HepG2 (cell line): Measurements from ENCODE around the gene USF2. TPM values are rescaled to one million over a fixed set of nuclear protein-coding genes. Genes with fewer than 3 reads are reported as not detected.
A peak's percentile ranks its signal among the peaks of the same experiment; 100 is the strongest.

Experiments used
- ATAC-seq: fragments of 200-7000 bp; cut with Tn5 transposase; 3 replicates; pipeline ENCODE4 v1.9.1; 2020; ENCODE audit warnings: mild to moderate bottlenecking, moderate library complexity
- BruUV-seq: library from RNA; stranded (reverse); fragments of 400-500 nt; replicated peaks from 2 replicates; lab custom pipeline; 2021; lab: Mats Ljungman, UMichigan
- CTCF ChIA-PET: fragments of 300-600 bp; formaldehyde crosslinking; extraction: SDS; loops from one replicate; lab custom pipeline; 2021; ENCODE audit warnings: low total read pairs, inconsistent platforms, low intra/inter-chr PET ratio; lab: Yijun Ruan, JAX
- POLR2A ChIA-PET: fragments of 350-600 bp; sonication (Branson Sonifier 250); formaldehyde crosslinking; loops from one replicate; lab custom pipeline; 2020; ENCODE audit warnings: antibody characterized with exemption, inconsistent platforms; lab: Yijun Ruan, JAX
- DNase-seq: peaks from one replicate; pipeline ENCODE4 v3.0.0-alpha.2; 2015; ENCODE audit warnings: low spot score
- FAIRE-seq: peaks from 3 replicates; lab custom pipeline; 2011; peaks lifted over from hg19 to GRCh38; lab: Jason Lieb, UNC
- H2AFZ ChIP-seq: one replicate; pipeline ENCODE4 v1.6.1; 2011; ENCODE audit warnings: low read length, inconsistent platforms
- H3K27ac ChIP-seq: fragments of 300-600 bp; 3 replicates; pipeline ENCODE4 v1.8.0; 2011; ENCODE audit warnings: mixed run types, mild to moderate bottlenecking, mixed read lengths, low read length, inconsistent platforms; ENCODE audit not compliant: insufficient read depth; ENCODE audit errors: extremely low read length
- H3K27me3 ChIP-seq, 2 experiments: fragments of 200-600 bp in 1 of 2; 2 replicates in 1 of 2; 3 replicates in 1 of 2; pipeline versions ENCODE4 v1.6.0 to v1.8.0; 2011; ENCODE audit warnings: low read length in 2 of 2, mild to moderate bottlenecking in 2 of 2, moderate library complexity in 2 of 2, inconsistent platforms in 1 of 2; ENCODE audit not compliant: insufficient read depth in 2 of 2, control insufficient read depth in 1 of 2
- H3K36me3 ChIP-seq, 2 experiments: fragments of 200-600 bp in 1 of 2; replicated peaks in 1 of 2; 2 replicates in 1 of 2; 3 replicates in 1 of 2; pipeline versions ENCODE4 v1.5.1 to v1.8.0; 2011; ENCODE audit warnings: low read length in 2 of 2, inconsistent platforms in 1 of 2; ENCODE audit not compliant: insufficient read depth in 2 of 2, control insufficient read depth in 1 of 2
- H3K4me1 ChIP-seq: 2 replicates; pipeline ENCODE4 v1.5.1; 2012; ENCODE audit warnings: low read length, inconsistent platforms; ENCODE audit not compliant: insufficient read depth
- H3K4me2 ChIP-seq: 2 replicates; pipeline ENCODE4 v1.6.0; 2011; ENCODE audit warnings: low read depth, low read length, inconsistent platforms
- H3K4me3 ChIP-seq, 3 experiments: fragments of 200-600 bp in 1 of 3; sonication (generic), shearing (Covaris generic) in 1 of 3; replicated peaks in 1 of 3; 2 replicates each; pipeline ENCODE4 v1.5.1; 2011 to 2016; ENCODE audit warnings: low read length in 3 of 3, inconsistent platforms in 2 of 3, low read depth in 2 of 3, mild to moderate bottlenecking in 2 of 3, control low read depth in 1 of 3, mixed read lengths in 1 of 3; ENCODE audit not compliant: insufficient read depth in 1 of 3
- H3K79me2 ChIP-seq: one replicate; pipeline ENCODE4 v1.6.1; 2011; ENCODE audit warnings: low read length, inconsistent platforms; ENCODE audit not compliant: insufficient read depth
- H3K9ac ChIP-seq: 2 replicates; pipeline ENCODE4 v1.6.0; 2011; ENCODE audit warnings: mild to moderate bottlenecking, low read depth, low read length, inconsistent platforms; ENCODE audit not compliant: insufficient read depth
- H3K9me3 ChIP-seq: 2 replicates; pipeline ENCODE4 v1.5.1; 2012; ENCODE audit warnings: mild to moderate bottlenecking, low read length
- H4K20me1 ChIP-seq: 2 replicates; pipeline ENCODE4 v1.6.0; 2011; ENCODE audit warnings: inconsistent platforms, mild to moderate bottlenecking, low read length, moderate library complexity; ENCODE audit not compliant: insufficient read depth
- ATF2 ChIP-seq: sonication (generic); formaldehyde crosslinking; IDR thresholded peaks from 2 replicates; pipeline ENCODE4 v1.4.0; 2020; ENCODE audit warnings: missing genetic modification reagents
- ESRRA ChIP-seq: sonication (generic); formaldehyde crosslinking; IDR thresholded peaks from 2 replicates; pipeline ENCODE4 v1.5.1; 2020; ENCODE audit warnings: mild to moderate bottlenecking, low read depth, missing genetic modification reagents
- MLLT10 ChIP-seq: sonication (generic); formaldehyde crosslinking; IDR thresholded peaks from 2 replicates; pipeline ENCODE4 v1.4.0; 2020; ENCODE audit warnings: missing genetic modification reagents
- RAD21 ChIP-seq: fragments of 450-650 bp; formaldehyde crosslinking; IDR thresholded peaks from 2 replicates; pipeline ENCODE4 v1.5.0; 2020; ENCODE audit warnings: mild to moderate bottlenecking
- RBM22 ChIP-seq: fragments of 200-400 bp; formaldehyde crosslinking; optimal IDR thresholded peaks from 2 replicates; pipeline ENCODE3; 2017; ENCODE audit warnings: mild to moderate bottlenecking, low read length, moderate library complexity
- whole genome bisulfite sequencing: methylation state at CpG from one replicate; pipeline ENCODE4 v1.1.6; 2017; ENCODE audit warnings: low lambda C conversion rate; 5-methylcytosine and 5-hydroxymethylcytosine counted together
- in situ Hi-C: cut with HindIII; loops from 2 replicates; pipeline ENCODE4 v1.10.0; 2017; ENCODE audit warnings: low pct_unique_long_range_greater_than_20kb; ENCODE audit not compliant: extremely low pct_ligation_motif_present
- intact Hi-C: fragments of 100-400 bp; cut with micrococcal nuclease; formaldehyde crosslinking; loops from one replicate; pipeline ENCODE4 v1.10.0; 2022; ENCODE audit not compliant: unreplicated experiment
- polyA plus RNA-seq, 8 experiments: library from polyadenylated mRNA; depleted of rRNA in 3 of 8; stranded (reverse) in 7 of 8; unstranded in 1 of 8; fragments of >200 nt; fragmentation: Illumina TruSeq in 4 of 8; extraction: Trizol in 4 of 8; gene quantifications; 2 replicates each; pipeline versions ENCODE4 v1.2.1 to v1.2.3, GENCODE V29; 2011 to 2016; ENCODE audit warnings: low read depth in 4 of 8, missing spikeins in 1 of 8, mixed read lengths in 1 of 8; ENCODE audit not compliant: insufficient read depth in 1 of 8
- total RNA-seq, 5 experiments: library from RNA; depleted of rRNA; stranded (reverse); fragments of >200 nt; fragmentation: Illumina TruSeq; extraction: Trizol; gene quantifications; 2 replicates each; pipeline ENCODE4 v1.2.3, GENCODE V29; 2016; ENCODE audit warnings: low read depth in 1 of 5
- TF ChIP-seq, protein P1 (sequence below), 2 experiments: sonication (generic) in 1 of 2; formaldehyde crosslinking in 1 of 2; IDR thresholded peaks; 2 replicates each; pipeline versions ENCODE4 v1.5.1 to v1.6.1; 2011 to 2020; ENCODE audit warnings: borderline replicate concordance in 1 of 2, low read depth in 1 of 2, low read length in 1 of 2, mild to moderate bottlenecking in 1 of 2, missing genetic modification reagents in 1 of 2, moderate library complexity in 1 of 2

The USF2 gene
- total and polyA plus RNA-seq, 2 of the 13 experiments (the other 11 are each of a cell fraction or from before 2014, with no cell fraction given), result 54.9 to 106 TPM

DNA sequence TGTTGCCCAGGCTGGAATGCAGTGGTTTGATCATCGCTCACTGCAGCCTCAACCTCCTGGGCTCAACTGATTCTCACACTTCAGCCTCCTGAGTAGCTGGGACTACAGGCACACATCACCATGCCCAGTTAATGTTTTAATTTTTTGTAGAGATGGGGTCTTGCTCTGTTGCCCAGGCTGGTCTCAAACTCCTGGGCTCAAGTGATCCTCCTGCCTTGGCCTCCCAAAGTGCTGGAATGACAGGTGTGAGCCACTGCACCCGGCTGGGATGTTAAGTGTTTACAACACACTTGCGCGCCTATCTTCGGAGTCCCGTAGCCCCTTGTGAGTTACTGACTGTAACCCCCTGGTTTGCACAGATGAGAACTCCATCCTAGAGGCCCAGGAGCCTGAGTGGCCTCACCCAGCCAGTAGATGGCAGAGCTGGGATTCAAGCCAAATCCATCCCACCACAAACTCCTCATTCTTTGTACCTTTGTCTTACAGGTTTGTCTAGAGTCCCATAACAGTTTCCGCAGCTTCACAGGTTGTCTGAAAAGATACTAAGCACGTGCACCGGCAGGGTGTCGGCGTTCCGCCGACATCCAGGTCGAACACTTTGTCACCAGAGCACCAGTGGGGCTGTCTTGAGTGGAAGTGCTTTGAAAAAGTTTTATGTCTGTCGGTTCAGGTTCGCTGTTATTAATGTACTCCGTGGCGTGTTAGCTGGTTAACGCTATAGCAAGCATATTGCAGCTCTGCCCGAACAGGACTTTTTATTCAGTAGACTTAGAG is 37.9 kb downstream of the USF2 start (continued):
- TF ChIP-seq, protein P1, sequence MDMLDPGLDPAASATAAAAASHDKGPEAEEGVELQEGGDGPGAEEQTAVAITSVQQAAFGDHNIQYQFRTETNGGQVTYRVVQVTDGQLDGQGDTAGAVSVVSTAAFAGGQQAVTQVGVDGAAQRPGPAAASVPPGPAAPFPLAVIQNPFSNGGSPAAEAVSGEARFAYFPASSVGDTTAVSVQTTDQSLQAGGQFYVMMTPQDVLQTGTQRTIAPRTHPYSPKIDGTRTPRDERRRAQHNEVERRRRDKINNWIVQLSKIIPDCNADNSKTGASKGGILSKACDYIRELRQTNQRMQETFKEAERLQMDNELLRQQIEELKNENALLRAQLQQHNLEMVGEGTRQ (IDR thresholded peaks at IDR 0.05; ENCODE audit: low read depth, low read length), result no peak
- TF ChIP-seq, protein P1 (CRISPR knock-in tag; IDR thresholded peaks at IDR 0.05; ENCODE audit: borderline replicate concordance), result peak; percentile 18; the same call in 1 of the 2 replicates
- TF ChIP-seq RAD21 (CRISPR knock-in tag), result peak; percentile 56
- TF ChIP-seq, all 625 proteins: peak for 21

DNA sequence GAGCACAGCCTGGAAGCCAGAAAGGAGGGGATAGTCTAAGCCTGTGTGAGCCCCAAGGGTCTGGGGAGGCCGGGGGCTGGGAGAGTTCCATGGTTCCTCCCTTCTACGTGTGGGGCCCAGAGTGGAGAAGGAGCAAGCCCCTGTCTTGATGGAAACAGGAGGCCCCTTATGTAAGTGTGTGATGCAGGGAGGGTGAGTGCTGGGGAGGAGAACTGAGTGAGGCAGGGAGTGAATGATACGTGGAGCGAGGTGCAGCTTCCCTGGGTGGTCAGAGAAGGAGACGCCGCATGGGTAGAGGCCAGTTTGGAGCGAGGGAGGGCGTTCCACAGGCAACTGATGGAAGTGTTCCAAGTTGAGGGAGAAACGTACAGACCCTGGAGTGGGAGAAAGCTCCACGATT is 39.2 kb downstream of the USF2 start:
- 92% methylated on average over 10 of the region's 10 CpGs for WGBS

More for the DNA sequence above, 39.2 kb downstream of the USF2 start:
- Histone ChIP-seq H3K9ac (peak overlapping the region; percentile 11; the same call in 1 of the 2 replicates), H2AFZ (no peak overlapping the region), H4K20me1 (no peaks in the 10 kb centered on the region), H3K4me1 (peaks cover 83% of the 10 kb centered on the region), H3K9me3 (no peaks in the 10 kb centered on the region), H3K36me3 (no peaks in the 10 kb centered on the region), H3K4me3 (no peak overlapping the region), H3K27ac (no peak overlapping the region), H3K4me2 (no peak overlapping the region), H3K27me3 (no peaks in the 10 kb centered on the region), H3K79me2 (no peaks in the 10 kb centered on the region)
- ChIA-PET POLR2A (interaction anchor here (3.7 kb wide), 1 partner anchor 9 kb away, joined by 16 read pairs; no protein-coding TSS in a partner anchor), CTCF (no interaction called here)
- no peak for DNase-seq
- in situ Hi-C loops, result no loop called here
- BruUV-seq, result no TSS peak
- FAIRE-seq, result no peak
- intact Hi-C loops, result no loop called here
- ATAC-seq, result no peak
- TF ChIP-seq MLLT10 (no peak), RBM22 (no peak), ESRRA (CRISPR knock-in tag) (no peak), ATF2 (CRISPR knock-in tag) (no peak)
